ENCODE results near the gene SF1.

SF1 gene

GRCh38 chr11:64754124-64754918 lies 24.0 kb downstream of the SF1 start:
- no peak for TF ChIP-seq CTCF (conservative IDR thresholded peaks at IDR 0.05; ENCODE audit: low read depth, low read length)
- H3K4me3 ChIP-seq (ENCODE audit: low read depth, low read length), result no peak overlapping the region
- DNase-seq (ENCODE audit: low read depth), result no peak

GRCh38 chr11:64753380-64754123 lies 24.8 kb downstream of the SF1 start:
- H3K4me3 ChIP-seq (ENCODE audit: low read depth, low read length), result no peak overlapping the region
- no peak for TF ChIP-seq CTCF (conservative IDR thresholded peaks at IDR 0.05; ENCODE audit: low read depth, low read length)
- DNase-seq (ENCODE audit: low read depth), result no peak

- H3K4me3 ChIP-seq (ENCODE audit: low read depth, low read length), result no peak overlapping the region
- DNase-seq (ENCODE audit: low read depth), result no peak
- no peak for TF ChIP-seq CTCF (conservative IDR thresholded peaks at IDR 0.05; ENCODE audit: low read depth, low read length)
Observed at GRCh38 chr11:64753019-64753379, 25.3 kb downstream of the SF1 start.

- DNase-seq (ENCODE audit: low read depth), result no peak
- no peak for TF ChIP-seq CTCF (conservative IDR thresholded peaks at IDR 0.05; ENCODE audit: low read depth, low read length)
- no peak overlapping the region for H3K4me3 ChIP-seq (ENCODE audit: low read depth, low read length)
Observed at GRCh38 chr11:64752175-64752970, 26.0 kb downstream of the SF1 start.

- no peak for TF ChIP-seq CTCF (conservative IDR thresholded peaks at IDR 0.05; ENCODE audit: low read depth, low read length)
- DNase-seq (ENCODE audit: low read depth), result no peak
- no peak overlapping the region for H3K4me3 ChIP-seq (ENCODE audit: low read depth, low read length)
Observed at GRCh38 chr11:64751580-64751979, 26.8 kb downstream of the SF1 start.

GRCh38 chr11:64751136-64751535 lies 27.2 kb downstream of the SF1 start:
- TF ChIP-seq CTCF (conservative IDR thresholded peaks at IDR 0.05; ENCODE audit: low read depth, low read length), result no peak
- H3K4me3 ChIP-seq (ENCODE audit: low read depth, low read length), result no peak overlapping the region
- DNase-seq (ENCODE audit: low read depth), result no peak
